ENCODE results near the gene SBDS. TPM values are rescaled to one million over a fixed set of nuclear protein-coding genes. Genes with fewer than 3 reads are reported as not detected.
"Not testable (repeated sequence)": the region's sequence is repeated elsewhere in the genome, so short reads cannot be mapped to it uniquely, and the experiment has no call there.

Gene SBDS
- total RNA-seq = 100 to 1,000 TPM in 1 of 4 donors, 10 to 100 TPM in 3; 62.3 to 111 (median 70.7) TPM

GRCh38 chr7:66995050-66995776 lies at the start of gene SBDS:
Gene SBDS, minus strand, starts transcription at chr7:66995586. Its CDS starts 169 bp downstream, at chr7:66995417.
- not testable (repeated sequence) for H3K27me3 ChIP-seq, H3K4me1 ChIP-seq, H3K9me3 ChIP-seq
- peaks cover 0 to 47% (median 4%) of the 10 kb centered on the region in 3 donors for H3K36me3 ChIP-seq
- DNase-seq = peak; percentile 93 to 98 (median 93)
- peak within 1 kb of the TSS; percentile 97 to 100 (median 98) for H3K27ac ChIP-seq
- H3K4me3 ChIP-seq = peak within 1 kb of the TSS; percentile 56 to 80 (median 76)
- TF ChIP-seq, protein P1, sequence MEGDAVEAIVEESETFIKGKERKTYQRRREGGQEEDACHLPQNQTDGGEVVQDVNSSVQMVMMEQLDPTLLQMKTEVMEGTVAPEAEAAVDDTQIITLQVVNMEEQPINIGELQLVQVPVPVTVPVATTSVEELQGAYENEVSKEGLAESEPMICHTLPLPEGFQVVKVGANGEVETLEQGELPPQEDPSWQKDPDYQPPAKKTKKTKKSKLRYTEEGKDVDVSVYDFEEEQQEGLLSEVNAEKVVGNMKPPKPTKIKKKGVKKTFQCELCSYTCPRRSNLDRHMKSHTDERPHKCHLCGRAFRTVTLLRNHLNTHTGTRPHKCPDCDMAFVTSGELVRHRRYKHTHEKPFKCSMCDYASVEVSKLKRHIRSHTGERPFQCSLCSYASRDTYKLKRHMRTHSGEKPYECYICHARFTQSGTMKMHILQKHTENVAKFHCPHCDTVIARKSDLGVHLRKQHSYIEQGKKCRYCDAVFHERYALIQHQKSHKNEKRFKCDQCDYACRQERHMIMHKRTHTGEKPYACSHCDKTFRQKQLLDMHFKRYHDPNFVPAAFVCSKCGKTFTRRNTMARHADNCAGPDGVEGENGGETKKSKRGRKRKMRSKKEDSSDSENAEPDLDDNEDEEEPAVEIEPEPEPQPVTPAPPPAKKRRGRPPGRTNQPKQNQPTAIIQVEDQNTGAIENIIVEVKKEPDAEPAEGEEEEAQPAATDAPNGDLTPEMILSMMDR (IDR thresholded peaks at IDR 0.05) = peak in 1 of 6 experiments; percentile 9
- TF ChIP-seq POLR2A (IDR thresholded peaks at IDR 0.05) = peak; percentile 99 to 100

- H3K9me3 ChIP-seq, H3K27me3 ChIP-seq, DNase-seq, H3K36me3 ChIP-seq, H3K4me3 ChIP-seq, H3K4me1 ChIP-seq: not testable (repeated sequence)
- H3K27ac ChIP-seq = peak overlapping the region in 1 of 4 donors; percentile 40
These were observed 48.2 kb upstream of the SBDS start for GRCh38 chr7:67043559-67043930.

- DNase-seq = peak in 1 of 3 donors; percentile 60
- peak overlapping the region in 3 of 4 donors; percentile 31 to 55 (median 40) for H3K27ac ChIP-seq
- not testable (repeated sequence) for H3K4me1 ChIP-seq, H3K9me3 ChIP-seq, H3K36me3 ChIP-seq, H3K4me3 ChIP-seq, H3K27me3 ChIP-seq
These were observed 47.6 kb upstream of the SBDS start for GRCh38 chr7:67042781-67043558.

GRCh38 chr7:67040832-67041231 lies 45.4 kb upstream of the SBDS start:
- H3K9me3 ChIP-seq, H3K4me3 ChIP-seq, H3K27me3 ChIP-seq, H3K4me1 ChIP-seq, H3K27ac ChIP-seq, DNase-seq, H3K36me3 ChIP-seq: not testable (repeated sequence)
- TF ChIP-seq, protein P1 (IDR thresholded peaks at IDR 0.05) = peak in 4 of 6 experiments; percentile 4 to 40 (median 16)

DNA sequence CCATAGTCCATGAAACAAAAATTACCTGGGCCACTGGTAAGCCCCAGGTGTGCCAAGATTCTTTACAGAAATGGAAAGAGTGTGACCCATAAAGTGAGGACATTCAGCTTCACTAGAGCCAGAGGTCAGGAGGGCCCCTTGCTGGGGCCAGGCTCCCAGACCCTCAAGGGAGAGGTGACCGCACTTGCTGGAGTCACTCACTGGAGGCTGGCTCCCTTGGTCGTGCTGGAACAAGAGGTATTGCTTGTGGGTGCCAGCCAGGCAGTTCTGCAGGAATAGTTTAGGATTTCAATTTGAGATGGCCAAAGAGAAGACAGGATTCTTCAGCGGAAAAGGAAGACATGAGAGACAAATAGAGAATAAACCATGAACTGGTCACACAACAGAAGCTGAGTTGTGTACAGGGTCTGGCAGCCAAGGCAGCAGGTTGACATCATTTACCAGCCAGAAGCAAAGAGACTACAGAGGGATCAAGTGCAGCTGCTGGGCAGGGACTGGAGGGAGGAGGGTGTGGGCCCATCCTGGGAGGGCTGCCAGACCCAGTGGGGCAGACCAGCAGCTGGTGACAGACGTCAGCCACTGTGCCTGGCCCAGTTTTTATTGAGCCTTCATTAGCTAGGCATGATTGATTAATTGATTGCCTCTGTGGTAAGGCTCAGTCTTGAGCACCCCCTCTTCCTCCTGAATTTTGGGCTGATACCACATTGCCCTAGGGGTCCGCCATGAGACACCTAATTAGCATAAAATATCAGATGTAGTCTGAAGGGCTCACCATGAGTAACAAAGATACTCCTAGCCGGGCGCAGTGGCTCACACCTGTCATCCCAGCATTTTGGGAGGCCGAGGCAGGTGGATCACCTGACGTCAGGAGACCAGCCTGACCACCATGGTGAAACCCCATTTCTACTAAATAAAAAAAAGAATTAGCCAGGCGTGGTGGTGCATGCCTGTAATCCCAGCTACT lies 41.3 kb upstream of the SBDS start:
- H3K4me1 ChIP-seq, H3K27me3 ChIP-seq, H3K4me3 ChIP-seq, H3K36me3 ChIP-seq, H3K9me3 ChIP-seq: not testable (repeated sequence)
- peak overlapping the region in 1 of 4 donors; percentile 38 for H3K27ac ChIP-seq
- peak in 1 of 3 donors; percentile 52 for DNase-seq

- DNase-seq = no peak
- Histone ChIP-seq H3K27ac (no peak overlapping the region), H3K27me3 (no peaks in the 10 kb centered on the region), H3K36me3 (peaks cover 0 to 16% (median 0%) of the 10 kb centered on the region in 3 donors), H3K4me3 (no peak overlapping the region), H3K9me3 (no peaks in the 10 kb centered on the region), H3K4me1 (no peaks in the 10 kb centered on the region)
- no peak for TF ChIP-seq POLR2A (IDR thresholded peaks at IDR 0.05)
- TF ChIP-seq, protein P1 (IDR thresholded peaks at IDR 0.05) = no peak
These were observed 37.9 kb upstream of the SBDS start for GRCh38 chr7:67033251-67033650.

- not testable (repeated sequence) for H3K27me3 ChIP-seq, H3K9me3 ChIP-seq, H3K27ac ChIP-seq, H3K4me1 ChIP-seq, DNase-seq, H3K4me3 ChIP-seq
- peaks cover 0 to 16% (median 0%) of the 10 kb centered on the region in 3 donors for H3K36me3 ChIP-seq
These were observed 36.3 kb upstream of the SBDS start for GRCh38 chr7:67031685-67032084.

GRCh38 chr7:67025459-67025858 lies 30.1 kb upstream of the SBDS start:
- H3K4me1 ChIP-seq, H3K9me3 ChIP-seq, H3K27me3 ChIP-seq, H3K27ac ChIP-seq, DNase-seq, H3K4me3 ChIP-seq: not testable (repeated sequence)
- peaks cover 0 to 50% (median 0%) of the 10 kb centered on the region in 3 donors for H3K36me3 ChIP-seq
